ENCODE measurements around the gene OPRM1. TPM values are rescaled to one million over a fixed set of nuclear protein-coding genes. Genes with fewer than 3 reads are reported as not detected.

The OPRM1 gene
- total and polyA plus RNA-seq, 4 donors: not detected

GRCh38 chr6:154127657-154128056 lies 88.6 kb downstream of the OPRM1 start:
- no peak for DNase-seq (ENCODE audit: low spot score)
- peaks cover 3 to 8% (median 5%) of the 10 kb centered on the region in 4 donors for H3K9me3 ChIP-seq (ENCODE audit: control insufficient read depth in 4 of 4, low read length in 3 of 4)
- H3K27ac ChIP-seq (ENCODE audit: low read depth in 1 of 2, low read length in 2 of 2): no peak overlapping the region
- H3K27me3 ChIP-seq (ENCODE audit: control insufficient read depth in 4 of 4, insufficient read depth in 4 of 4, low read length in 3 of 4): no peaks in the 10 kb centered on the region
- no peaks in the 10 kb centered on the region for H3K36me3 ChIP-seq (ENCODE audit: control insufficient read depth in 4 of 4, insufficient read depth in 3 of 4, low read depth in 1 of 4, low read length in 3 of 4)
- no peaks in the 10 kb centered on the region for H3K4me1 ChIP-seq (ENCODE audit: control insufficient read depth in 4 of 4, insufficient read depth in 4 of 4, low read length in 3 of 4)
- TF ChIP-seq RAD21 (IDR thresholded peaks at IDR 0.05) (no peak), TAF1 (conservative IDR thresholded peaks at IDR 0.05) (no peak), JUND (IDR thresholded peaks at IDR 0.05) (no peak), GABPA (IDR thresholded peaks at IDR 0.05 in 1 of 2, conservative IDR thresholded peaks at IDR 0.05 in 1 of 2) (no peak), FOXA1 (IDR thresholded peaks at IDR 0.05) (no peak), HNF4G (IDR thresholded peaks at IDR 0.05) (no peak), EGR1 (IDR thresholded peaks at IDR 0.05; ENCODE audit: low read depth in 2 of 2) (no peak), HNF4A (conservative IDR thresholded peaks at IDR 0.05) (no peak), RXRA (IDR thresholded peaks at IDR 0.05) (no peak), ATF3 (IDR thresholded peaks at IDR 0.05) (no peak), SP1 (IDR thresholded peaks at IDR 0.05) (no peak)
- TF ChIP-seq, protein P1, sequence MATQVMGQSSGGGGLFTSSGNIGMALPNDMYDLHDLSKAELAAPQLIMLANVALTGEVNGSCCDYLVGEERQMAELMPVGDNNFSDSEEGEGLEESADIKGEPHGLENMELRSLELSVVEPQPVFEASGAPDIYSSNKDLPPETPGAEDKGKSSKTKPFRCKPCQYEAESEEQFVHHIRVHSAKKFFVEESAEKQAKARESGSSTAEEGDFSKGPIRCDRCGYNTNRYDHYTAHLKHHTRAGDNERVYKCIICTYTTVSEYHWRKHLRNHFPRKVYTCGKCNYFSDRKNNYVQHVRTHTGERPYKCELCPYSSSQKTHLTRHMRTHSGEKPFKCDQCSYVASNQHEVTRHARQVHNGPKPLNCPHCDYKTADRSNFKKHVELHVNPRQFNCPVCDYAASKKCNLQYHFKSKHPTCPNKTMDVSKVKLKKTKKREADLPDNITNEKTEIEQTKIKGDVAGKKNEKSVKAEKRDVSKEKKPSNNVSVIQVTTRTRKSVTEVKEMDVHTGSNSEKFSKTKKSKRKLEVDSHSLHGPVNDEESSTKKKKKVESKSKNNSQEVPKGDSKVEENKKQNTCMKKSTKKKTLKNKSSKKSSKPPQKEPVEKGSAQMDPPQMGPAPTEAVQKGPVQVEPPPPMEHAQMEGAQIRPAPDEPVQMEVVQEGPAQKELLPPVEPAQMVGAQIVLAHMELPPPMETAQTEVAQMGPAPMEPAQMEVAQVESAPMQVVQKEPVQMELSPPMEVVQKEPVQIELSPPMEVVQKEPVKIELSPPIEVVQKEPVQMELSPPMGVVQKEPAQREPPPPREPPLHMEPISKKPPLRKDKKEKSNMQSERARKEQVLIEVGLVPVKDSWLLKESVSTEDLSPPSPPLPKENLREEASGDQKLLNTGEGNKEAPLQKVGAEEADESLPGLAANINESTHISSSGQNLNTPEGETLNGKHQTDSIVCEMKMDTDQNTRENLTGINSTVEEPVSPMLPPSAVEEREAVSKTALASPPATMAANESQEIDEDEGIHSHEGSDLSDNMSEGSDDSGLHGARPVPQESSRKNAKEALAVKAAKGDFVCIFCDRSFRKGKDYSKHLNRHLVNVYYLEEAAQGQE (IDR thresholded peaks at IDR 0.05): no peak
- TF ChIP-seq, protein P2, sequence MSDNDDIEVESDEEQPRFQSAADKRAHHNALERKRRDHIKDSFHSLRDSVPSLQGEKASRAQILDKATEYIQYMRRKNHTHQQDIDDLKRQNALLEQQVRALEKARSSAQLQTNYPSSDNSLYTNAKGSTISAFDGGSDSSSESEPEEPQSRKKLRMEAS (IDR thresholded peaks at IDR 0.05): no peak
- TF ChIP-seq, protein P3, sequence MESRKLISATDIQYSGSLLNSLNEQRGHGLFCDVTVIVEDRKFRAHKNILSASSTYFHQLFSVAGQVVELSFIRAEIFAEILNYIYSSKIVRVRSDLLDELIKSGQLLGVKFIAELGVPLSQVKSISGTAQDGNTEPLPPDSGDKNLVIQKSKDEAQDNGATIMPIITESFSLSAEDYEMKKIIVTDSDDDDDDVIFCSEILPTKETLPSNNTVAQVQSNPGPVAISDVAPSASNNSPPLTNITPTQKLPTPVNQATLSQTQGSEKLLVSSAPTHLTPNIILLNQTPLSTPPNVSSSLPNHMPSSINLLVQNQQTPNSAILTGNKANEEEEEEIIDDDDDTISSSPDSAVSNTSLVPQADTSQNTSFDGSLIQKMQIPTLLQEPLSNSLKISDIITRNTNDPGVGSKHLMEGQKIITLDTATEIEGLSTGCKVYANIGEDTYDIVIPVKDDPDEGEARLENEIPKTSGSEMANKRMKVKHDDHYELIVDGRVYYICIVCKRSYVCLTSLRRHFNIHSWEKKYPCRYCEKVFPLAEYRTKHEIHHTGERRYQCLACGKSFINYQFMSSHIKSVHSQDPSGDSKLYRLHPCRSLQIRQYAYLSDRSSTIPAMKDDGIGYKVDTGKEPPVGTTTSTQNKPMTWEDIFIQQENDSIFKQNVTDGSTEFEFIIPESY (IDR thresholded peaks at IDR 0.05): no peak
- TF ChIP-seq, protein P4, sequence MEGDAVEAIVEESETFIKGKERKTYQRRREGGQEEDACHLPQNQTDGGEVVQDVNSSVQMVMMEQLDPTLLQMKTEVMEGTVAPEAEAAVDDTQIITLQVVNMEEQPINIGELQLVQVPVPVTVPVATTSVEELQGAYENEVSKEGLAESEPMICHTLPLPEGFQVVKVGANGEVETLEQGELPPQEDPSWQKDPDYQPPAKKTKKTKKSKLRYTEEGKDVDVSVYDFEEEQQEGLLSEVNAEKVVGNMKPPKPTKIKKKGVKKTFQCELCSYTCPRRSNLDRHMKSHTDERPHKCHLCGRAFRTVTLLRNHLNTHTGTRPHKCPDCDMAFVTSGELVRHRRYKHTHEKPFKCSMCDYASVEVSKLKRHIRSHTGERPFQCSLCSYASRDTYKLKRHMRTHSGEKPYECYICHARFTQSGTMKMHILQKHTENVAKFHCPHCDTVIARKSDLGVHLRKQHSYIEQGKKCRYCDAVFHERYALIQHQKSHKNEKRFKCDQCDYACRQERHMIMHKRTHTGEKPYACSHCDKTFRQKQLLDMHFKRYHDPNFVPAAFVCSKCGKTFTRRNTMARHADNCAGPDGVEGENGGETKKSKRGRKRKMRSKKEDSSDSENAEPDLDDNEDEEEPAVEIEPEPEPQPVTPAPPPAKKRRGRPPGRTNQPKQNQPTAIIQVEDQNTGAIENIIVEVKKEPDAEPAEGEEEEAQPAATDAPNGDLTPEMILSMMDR (IDR thresholded peaks at IDR 0.05; ENCODE audit: low read depth, low read length, missing input control): no peak
- no peak overlapping the region for H3K9ac ChIP-seq (ENCODE audit: low read depth in 1 of 2, low read length in 2 of 2)
- no peak overlapping the region for H3K4me3 ChIP-seq (ENCODE audit: low read depth in 1 of 3, low read length in 3 of 3)
- WGBS: 52% methylated on average over 2 of the region's 2 CpGs

Measured in liver (tissue), 9 donors.